SHP77 treated with DMSO at 0.1 percent for 48 hours (cell line): ENCODE results near the gene KRTAP10-9.
"Not testable (repeated sequence)": the region's sequence is repeated elsewhere in the genome, so short reads cannot be mapped to it uniquely, and the experiment has no call there.

Experiments
- DNase-seq: peaks from one replicate; lab custom pipeline; 2025; lab: John Stamatoyannopoulos, UW

The KRTAP10-9 gene

DNA sequence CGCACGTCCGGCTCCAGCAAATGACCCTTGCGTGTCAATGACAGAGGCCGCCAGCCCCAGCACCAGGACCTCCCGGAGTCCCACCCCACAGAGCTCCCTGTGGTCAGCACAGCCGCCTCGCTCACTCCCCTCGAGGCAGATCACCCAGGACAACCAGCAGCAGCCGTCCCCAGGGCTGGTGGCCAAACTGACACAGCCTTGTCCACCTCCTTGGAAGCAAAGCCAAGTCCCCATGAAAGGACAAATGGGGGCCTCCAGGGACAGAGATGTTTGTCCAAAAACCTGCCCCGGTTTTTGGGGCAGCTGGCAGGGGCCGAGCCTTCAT is 12.4 kb downstream of the KRTAP10-9 start:
- DNase-seq, result no peak

DNA sequence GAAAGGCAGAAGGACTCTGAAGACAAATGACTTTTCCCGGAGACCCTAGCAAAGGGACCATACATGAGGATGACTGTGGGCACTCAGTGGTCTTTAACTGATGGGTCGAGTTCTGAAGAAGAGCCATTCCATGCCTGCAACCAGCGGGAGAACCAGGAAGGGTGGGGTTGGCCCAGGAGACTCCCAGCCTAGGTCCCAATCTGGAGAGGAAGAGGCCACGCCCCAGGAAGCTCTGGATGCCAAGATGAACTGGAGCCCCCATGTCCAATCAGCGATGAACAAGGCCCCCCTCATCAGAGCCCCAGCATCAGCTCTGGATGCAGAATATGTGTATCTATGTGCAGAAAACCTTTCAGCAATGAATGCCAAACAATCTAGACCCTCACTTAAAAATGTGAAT is 13.9 kb downstream of the KRTAP10-9 start:
- DNase-seq, result no peak

GRCh38 chr21:44643741-44644310 is 16.9 kb downstream of the KRTAP10-9 start:
- no peak for DNase-seq

DNA sequence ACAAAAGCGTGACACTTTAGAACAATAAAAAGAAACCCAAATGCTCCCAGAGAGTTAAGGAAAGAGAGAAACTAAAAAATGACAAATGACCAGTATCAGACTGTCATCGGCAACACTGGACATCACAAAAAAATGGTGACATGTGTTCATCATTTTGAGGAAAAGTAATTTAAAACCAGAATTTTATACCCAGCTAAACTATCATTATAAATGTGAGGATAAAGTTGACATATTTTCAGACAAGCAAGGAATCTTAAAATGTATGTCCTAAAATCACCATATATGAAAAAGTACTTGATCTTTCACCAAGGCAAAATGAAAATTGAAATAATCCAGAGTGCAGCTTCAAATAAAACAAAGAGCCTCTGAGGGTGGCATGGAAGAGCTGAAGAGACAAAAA is 18.0 kb downstream of the KRTAP10-9 start:
- no peak for DNase-seq

GRCh38 chr21:44646366-44647221 is 19.7 kb downstream of the KRTAP10-9 start, which contains the start of gene KRTAP10-11:
Gene KRTAP10-11, plus strand, starts transcription at chr21:44646414. Its CDS starts 45 bp downstream, at chr21:44646459.
- DNase-seq, result peak; percentile 16

- no peak for DNase-seq
Measured at GRCh38 chr21:44647222-44647552, 20.3 kb downstream of the KRTAP10-9 start.

- DNase-seq, result no peak
Measured at GRCh38 chr21:44648557-44649311, 21.8 kb downstream of the KRTAP10-9 start.

- DNase-seq, result no peak
Measured at GRCh38 chr21:44649521-44650100, 22.7 kb downstream of the KRTAP10-9 start.

DNA sequence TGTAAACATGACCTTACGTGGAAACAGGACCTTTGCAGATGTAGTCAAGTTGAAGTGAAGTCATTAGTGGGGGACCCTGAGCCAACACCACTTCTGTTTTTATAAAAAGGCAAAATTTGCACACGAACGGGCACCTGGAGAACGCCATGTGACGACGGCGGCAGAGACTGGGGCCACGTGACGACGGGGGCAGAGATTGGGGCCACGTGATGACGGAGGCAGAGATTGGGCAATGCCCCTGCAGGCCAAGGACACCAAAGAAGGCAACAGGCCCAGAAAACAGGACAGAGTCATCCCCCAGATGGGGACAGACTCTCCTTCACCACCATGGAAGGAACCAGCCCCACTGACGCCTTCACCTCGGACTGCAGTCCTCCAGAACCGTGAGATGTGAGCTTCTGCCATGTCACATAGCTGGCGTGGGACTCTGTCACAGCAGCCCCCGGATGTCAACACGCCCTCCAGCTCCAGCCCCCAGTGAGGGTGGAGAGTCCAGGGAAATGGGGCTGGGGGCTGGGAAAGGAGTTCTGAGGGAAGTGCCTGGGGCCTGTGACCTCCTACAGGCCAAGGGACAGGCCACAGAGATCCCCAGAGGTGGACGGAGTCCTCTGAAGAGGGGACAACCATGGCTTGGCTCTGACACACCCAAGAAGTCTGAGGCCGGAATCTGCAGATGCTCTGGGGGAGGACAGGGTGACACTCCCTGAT is 23.5 kb downstream of the KRTAP10-9 start:
- DNase-seq, result no peak

- no peak for DNase-seq
Measured at GRCh38 chr21:44650973-44651675, 24.2 kb downstream of the KRTAP10-9 start.

- DNase-seq, result no peak
Measured at GRCh38 chr21:44653123-44653522, 26.2 kb downstream of the KRTAP10-9 start.

DNA sequence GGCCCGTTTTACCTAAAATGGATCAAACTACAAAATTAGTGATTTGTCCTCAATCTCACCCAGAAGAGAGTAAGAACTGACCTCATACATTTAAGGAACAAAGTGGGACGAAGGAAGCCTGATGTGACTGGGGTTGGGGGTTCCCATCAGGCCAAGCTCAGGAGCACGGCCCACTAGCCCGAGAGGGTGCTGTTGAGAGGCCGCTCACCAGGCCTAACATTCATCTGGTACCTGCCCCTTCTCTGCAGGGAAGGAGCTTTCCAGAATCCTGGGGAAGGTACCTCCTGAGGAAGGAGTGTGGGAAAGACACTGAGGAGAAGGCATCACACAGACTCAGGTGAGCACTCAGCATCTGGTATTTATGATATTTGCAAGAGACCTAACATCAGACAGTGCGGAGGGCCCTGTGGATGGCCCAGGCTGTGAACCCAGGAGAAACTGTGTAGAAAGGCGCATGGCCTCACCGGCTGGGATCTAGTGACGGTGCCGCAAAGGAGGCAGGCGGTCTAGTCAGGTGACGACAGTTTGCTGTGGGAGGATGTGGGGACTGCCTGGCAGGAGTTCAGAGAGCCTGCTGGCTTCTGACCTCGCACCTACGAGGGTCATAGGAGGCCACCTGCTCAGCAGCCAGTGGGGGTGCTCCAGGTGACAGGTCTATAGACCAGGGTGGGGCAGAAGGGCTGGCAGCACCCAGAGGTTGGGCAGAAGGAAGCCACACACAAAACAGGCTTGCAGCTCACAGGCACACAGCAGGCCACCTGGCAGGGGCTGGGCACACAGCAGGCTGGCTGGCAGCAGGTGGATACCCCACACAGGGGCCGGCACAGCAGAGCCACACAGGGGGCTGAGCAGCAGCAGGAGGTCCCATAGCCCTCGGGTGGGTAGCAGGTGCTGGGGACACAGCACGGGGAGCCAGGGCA is 27.0 kb downstream of the KRTAP10-9 start:
- peak; percentile 5 for DNase-seq

- no peak for DNase-seq
Measured at GRCh38 chr21:44654576-44655175, 27.8 kb downstream of the KRTAP10-9 start, which contains the start of gene KRTAP12-4. Gene KRTAP12-4, minus strand, starts transcription at chr21:44654659. Its CDS starts 45 bp downstream, at chr21:44654614.

- DNase-seq, result no peak
Measured at GRCh38 chr21:44656868-44657267, 30.0 kb downstream of the KRTAP10-9 start.

- DNase-seq, result no peak
Measured at GRCh38 chr21:44657635-44658540, 31.0 kb downstream of the KRTAP10-9 start, which contains the start of gene KRTAP12-3. Gene KRTAP12-3, plus strand, starts transcription at chr21:44657932. Its CDS starts 48 bp downstream, at chr21:44657980.

GRCh38 chr21:44658541-44658910 is 31.6 kb downstream of the KRTAP10-9 start:
- no peak for DNase-seq

DNA sequence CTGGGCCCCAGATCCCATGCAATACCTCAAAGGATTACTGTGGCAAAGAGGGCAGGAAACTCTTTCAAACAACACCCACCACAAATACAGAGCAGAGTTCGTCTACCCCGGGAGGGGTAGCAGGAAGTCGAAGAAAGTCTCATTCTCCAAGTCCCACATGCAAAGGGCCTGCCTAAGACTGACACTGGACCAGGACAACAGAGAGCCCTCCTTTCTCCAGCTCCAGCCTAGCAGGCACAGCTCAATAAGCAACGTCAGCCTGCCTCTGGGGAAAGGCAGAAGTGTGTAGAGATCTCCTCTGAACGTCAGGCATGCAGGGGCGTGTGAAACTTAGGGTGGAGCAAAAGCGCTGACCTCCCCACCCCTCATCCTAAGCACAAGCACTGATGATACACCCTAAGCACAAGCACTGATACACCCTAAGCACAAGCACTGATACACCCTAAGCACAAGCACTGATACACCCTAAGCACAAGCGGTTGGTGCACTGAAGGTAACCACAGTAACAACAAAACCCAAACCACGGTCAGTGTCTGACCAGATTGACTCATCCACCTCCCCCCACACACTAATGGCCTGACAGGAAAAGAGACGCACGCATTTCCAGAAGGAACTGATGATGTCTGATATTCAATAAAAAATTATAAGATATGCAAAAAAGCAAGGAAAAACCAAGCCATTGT is 32.2 kb downstream of the KRTAP10-9 start:
- no peak for DNase-seq

- not testable (repeated sequence) for DNase-seq
Measured at GRCh38 chr21:44661567-44661966, 34.7 kb downstream of the KRTAP10-9 start.
